Right lobe of liver (tissue), 6 donors: ENCODE measurements around the gene MYO10. TPM values are rescaled to one million over a fixed set of nuclear protein-coding genes. Genes with fewer than 3 reads are reported as not detected.

Experiments
- ATAC-seq, 4 donors: fragments of 200-7000 bp; cut with Tn5 transposase; one replicate each; pipeline ENCODE4 v1.9.1; 2020; ENCODE audit warnings: mild to moderate bottlenecking in 4 of 4, moderate library complexity in 4 of 4
- DNase-seq, 3 donors: peaks; one replicate each; pipeline ENCODE4 v3.0.0-alpha.2; 2020
- H3K27ac ChIP-seq, 3 donors: fragments of 200-600 bp; one replicate each; pipeline ENCODE4 v1.8.0; 2022
- H3K27me3 ChIP-seq, 2 donors: fragments of 200-600 bp; one replicate each; pipeline ENCODE4 v1.8.0; 2022
- H3K36me3 ChIP-seq, 4 donors: fragments of 200-600 bp; sonication (generic) in 1 of 4; one replicate each; pipeline versions ENCODE4 v1.5.1 to v1.8.0; 2017 to 2022; ENCODE audit warnings: control low read depth in 1 of 4
- H3K4me1 ChIP-seq, 4 donors: fragments of 200-600 bp; sonication (generic) in 1 of 4; one replicate each; pipeline versions ENCODE4 v1.5.1 to v1.8.0; 2017 to 2022; ENCODE audit warnings: control low read depth in 1 of 4
- H3K4me3 ChIP-seq, 3 donors: fragments of 200-600 bp; one replicate each; pipeline ENCODE4 v1.8.0; 2022
- H3K9me3 ChIP-seq, 4 donors: fragments of 200-600 bp; sonication (generic) in 1 of 4; one replicate each; pipeline versions ENCODE4 v1.5.1 to v1.8.0; 2017 to 2022; ENCODE audit warnings: control low read depth in 1 of 4
- CTCF ChIP-seq, 4 donors: fragments of 200-600 bp in 3 of 4; fragments of 450-650 bp in 1 of 4; IDR thresholded peaks; one replicate each; pipeline versions ENCODE4 v1.5.1 to v1.8.0; 2016 to 2022; ENCODE audit warnings: antibody characterized with exemption in 4 of 4, mild to moderate bottlenecking in 2 of 4
- POLR2A ChIP-seq: fragments of 450-650 bp; IDR thresholded peaks from one replicate; pipeline ENCODE4 v1.6.1; 2017; ENCODE audit warnings: antibody characterized with exemption, mild to moderate bottlenecking
- WGBS: methylation state at CpG from one replicate; pipeline ENCODE4 v1.1.6; 2018; ENCODE audit warnings: low coverage, low lambda C conversion rate; ENCODE audit not compliant: insufficient coverage; ENCODE audit errors: missing lambda C conversion rate; 5-methylcytosine and 5-hydroxymethylcytosine counted together
- intact Hi-C, 2 donors: fragments of 100-400 bp; cut with DNase I; formaldehyde crosslinking; loops; one replicate each; pipeline versions ENCODE4 v1.11.2 to v1.14.1; 2022
- total RNA-seq, 6 experiments: library from RNA; depleted of rRNA in 2 of 6; stranded (reverse); fragments of >200 nt in 2 of 6; fragmentation: NEBNext Ultra II Directional in 3 of 6; extraction: Animal tissue kit (Norgen Biotek cat#: 25700) in 3 of 6; gene quantifications; one replicate each; pipeline versions ENCODE4 v1.1.0 to v1.2.4, GENCODE V29; 2016 to 2023
- donor health status: DM: no; HTN: yes; CAD: no.
- donor health status: DM: no; HTN: no; CAD: no.
- donor health status: DM: no; HTN: no; CAD: no.
- donor health status: DM: no; HTN: yes; CAD: no.
- donor health status: DM: no; HTN: yes; CAD: no.

Gene MYO10
- total RNA-seq, 6 experiments from 2014 or later = 3.9 to 13.1 (median 6.9) TPM

- DNase-seq = no peak
Measured at GRCh38 chr5:16668631-16669030, 267.5 kb downstream of the MYO10 start.

DNA sequence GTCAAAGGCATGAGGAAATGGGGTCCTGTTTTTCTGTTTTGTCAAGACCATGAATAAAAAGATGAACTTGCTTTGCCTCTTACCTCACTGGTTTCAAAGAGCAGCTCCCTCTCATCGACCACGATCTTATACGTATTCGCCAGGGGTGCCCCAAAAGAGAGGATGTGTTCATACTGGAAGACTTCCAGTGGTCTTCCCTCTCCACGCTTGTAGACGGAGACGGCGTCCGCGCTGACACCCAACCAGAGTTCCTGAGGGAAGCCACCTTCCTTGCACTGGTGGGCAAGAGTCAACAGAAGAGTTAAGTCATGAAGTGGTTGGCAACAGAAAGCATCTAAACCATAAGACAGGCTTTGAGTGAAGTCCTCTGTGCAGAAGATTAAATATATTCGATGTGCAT lies 267.9 kb downstream of the MYO10 start:
- Histone ChIP-seq H3K27me3 (no peaks in the 10 kb centered on the region), H3K4me3 (no peak overlapping the region), H3K36me3 (no peaks in the 10 kb centered on the region), H3K4me1 (no peaks in the 10 kb centered on the region), H3K27ac (no peak overlapping the region), H3K9me3 (no peaks in the 10 kb centered on the region)
- no peak for TF ChIP-seq POLR2A
- no peak for TF ChIP-seq CTCF (IDR thresholded peaks at IDR 0.05)
- DNase-seq (no peak), ATAC-seq (no peak)
- 89% methylated on average over 10 of the region's 11 CpGs for WGBS
- intact Hi-C loops = no loop called here

More at GRCh38 chr5:16668631-16669030, 267.5 kb downstream of the MYO10 start:
- TF ChIP-seq CTCF (IDR thresholded peaks at IDR 0.05) (no peak), POLR2A (no peak)
- 79% methylated on average over 5 of the region's 6 CpGs for WGBS
- Histone ChIP-seq H3K4me3 (no peak overlapping the region), H3K9me3 (no peaks in the 10 kb centered on the region), H3K36me3 (no peaks in the 10 kb centered on the region), H3K27ac (no peak overlapping the region), H3K4me1 (no peaks in the 10 kb centered on the region), H3K27me3 (no peaks in the 10 kb centered on the region)
- no peak for ATAC-seq
- intact Hi-C loops = no loop called here

DNA sequence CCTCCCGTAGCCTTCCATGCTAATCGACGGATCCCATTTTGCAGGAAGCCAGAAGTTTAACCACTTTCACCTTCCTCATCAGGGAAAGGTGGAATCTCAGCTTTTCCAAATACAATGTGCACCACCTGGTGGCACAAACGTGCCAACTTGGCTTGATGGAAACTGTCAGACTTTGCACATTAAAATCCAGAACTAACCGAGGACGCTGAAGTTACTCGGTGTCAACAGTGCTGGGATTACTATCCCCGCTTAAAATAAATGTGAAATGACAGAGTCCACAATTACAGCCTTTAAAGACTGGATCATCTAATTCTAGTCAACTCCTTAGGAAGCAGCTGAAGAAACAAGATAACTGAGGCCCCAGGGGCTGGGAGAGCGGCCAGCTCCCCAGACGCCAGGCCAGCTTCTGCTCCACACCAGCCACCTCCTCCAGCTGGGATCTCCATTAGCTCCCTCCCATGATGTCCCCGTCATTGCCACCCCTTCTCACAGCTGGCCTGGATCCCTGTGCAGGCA lies 269.1 kb downstream of the MYO10 start:
- Histone ChIP-seq H3K27ac (peak overlapping the region in 2 of 3 donors; percentile 35 to 63), H3K27me3 (no peaks in the 10 kb centered on the region), H3K4me1 (no peaks in the 10 kb centered on the region), H3K36me3 (no peaks in the 10 kb centered on the region), H3K4me3 (peak overlapping the region; percentile 20 to 45 (median 39)), H3K9me3 (no peaks in the 10 kb centered on the region)
- ATAC-seq (peak; percentile 92 to 95 (median 93)), DNase-seq (peak in 2 of 3 donors; percentile 45 to 69)
- no peak for TF ChIP-seq POLR2A
- TF ChIP-seq CTCF (IDR thresholded peaks at IDR 0.05) = peak; percentile 59 to 74 (median 66)
- intact Hi-C loops = no loop called here
- WGBS = 23% methylated on average over 10 of the region's 11 CpGs

- Histone ChIP-seq H3K4me1 (no peaks in the 10 kb centered on the region), H3K36me3 (no peaks in the 10 kb centered on the region), H3K27me3 (no peaks in the 10 kb centered on the region), H3K27ac (peak overlapping the region in 2 of 3 donors; percentile 35 to 63), H3K9me3 (no peaks in the 10 kb centered on the region), H3K4me3 (peak overlapping the region; percentile 20 to 45 (median 39))
- intact Hi-C loops = no loop called here
- WGBS = 70% methylated on average over 8 of the region's 19 CpGs
- DNase-seq (peak in 1 of 3 donors; percentile 54), ATAC-seq (peak; percentile 69 to 84 (median 78))
- TF ChIP-seq CTCF (IDR thresholded peaks at IDR 0.05) (no peak), POLR2A (no peak)
Measured at GRCh38 chr5:16666130-16666882, 269.8 kb downstream of the MYO10 start.
